ENCODE data around the gene ASPG.

DNA sequence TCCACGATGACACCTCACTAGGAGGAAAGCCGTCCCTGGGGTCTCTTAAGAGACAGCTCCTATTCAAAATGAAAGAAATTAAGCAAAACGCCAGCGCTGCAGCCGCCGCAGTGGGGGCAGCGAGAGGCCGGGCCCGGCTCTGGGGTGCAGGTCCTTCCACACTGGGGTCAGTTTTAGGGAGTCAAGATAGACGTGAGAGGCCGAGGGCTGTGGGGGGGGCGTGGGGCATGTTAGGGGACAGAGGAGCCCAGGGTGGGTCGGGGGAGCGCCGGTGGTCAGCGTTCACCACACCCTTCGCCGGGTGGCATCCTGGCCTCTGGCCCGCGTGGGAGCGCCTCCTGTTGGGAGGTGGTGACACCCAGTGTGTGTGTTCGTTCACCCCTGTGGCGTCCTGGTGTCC, 78.5 kb downstream of the ASPG start:
- TF ChIP-seq, protein P1, sequence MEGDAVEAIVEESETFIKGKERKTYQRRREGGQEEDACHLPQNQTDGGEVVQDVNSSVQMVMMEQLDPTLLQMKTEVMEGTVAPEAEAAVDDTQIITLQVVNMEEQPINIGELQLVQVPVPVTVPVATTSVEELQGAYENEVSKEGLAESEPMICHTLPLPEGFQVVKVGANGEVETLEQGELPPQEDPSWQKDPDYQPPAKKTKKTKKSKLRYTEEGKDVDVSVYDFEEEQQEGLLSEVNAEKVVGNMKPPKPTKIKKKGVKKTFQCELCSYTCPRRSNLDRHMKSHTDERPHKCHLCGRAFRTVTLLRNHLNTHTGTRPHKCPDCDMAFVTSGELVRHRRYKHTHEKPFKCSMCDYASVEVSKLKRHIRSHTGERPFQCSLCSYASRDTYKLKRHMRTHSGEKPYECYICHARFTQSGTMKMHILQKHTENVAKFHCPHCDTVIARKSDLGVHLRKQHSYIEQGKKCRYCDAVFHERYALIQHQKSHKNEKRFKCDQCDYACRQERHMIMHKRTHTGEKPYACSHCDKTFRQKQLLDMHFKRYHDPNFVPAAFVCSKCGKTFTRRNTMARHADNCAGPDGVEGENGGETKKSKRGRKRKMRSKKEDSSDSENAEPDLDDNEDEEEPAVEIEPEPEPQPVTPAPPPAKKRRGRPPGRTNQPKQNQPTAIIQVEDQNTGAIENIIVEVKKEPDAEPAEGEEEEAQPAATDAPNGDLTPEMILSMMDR (IDR thresholded peaks at IDR 0.05): no peak
- TF ChIP-seq, protein P2, sequence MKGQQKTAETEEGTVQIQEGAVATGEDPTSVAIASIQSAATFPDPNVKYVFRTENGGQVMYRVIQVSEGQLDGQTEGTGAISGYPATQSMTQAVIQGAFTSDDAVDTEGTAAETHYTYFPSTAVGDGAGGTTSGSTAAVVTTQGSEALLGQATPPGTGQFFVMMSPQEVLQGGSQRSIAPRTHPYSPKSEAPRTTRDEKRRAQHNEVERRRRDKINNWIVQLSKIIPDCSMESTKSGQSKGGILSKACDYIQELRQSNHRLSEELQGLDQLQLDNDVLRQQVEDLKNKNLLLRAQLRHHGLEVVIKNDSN (CRISPR knock-in tag; IDR thresholded peaks at IDR 0.05): no peak
- TF ChIP-seq, protein P3, sequence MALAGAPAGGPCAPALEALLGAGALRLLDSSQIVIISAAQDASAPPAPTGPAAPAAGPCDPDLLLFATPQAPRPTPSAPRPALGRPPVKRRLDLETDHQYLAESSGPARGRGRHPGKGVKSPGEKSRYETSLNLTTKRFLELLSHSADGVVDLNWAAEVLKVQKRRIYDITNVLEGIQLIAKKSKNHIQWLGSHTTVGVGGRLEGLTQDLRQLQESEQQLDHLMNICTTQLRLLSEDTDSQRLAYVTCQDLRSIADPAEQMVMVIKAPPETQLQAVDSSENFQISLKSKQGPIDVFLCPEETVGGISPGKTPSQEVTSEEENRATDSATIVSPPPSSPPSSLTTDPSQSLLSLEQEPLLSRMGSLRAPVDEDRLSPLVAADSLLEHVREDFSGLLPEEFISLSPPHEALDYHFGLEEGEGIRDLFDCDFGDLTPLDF (CRISPR knock-in tag; IDR thresholded peaks at IDR 0.05): no peak
- TF ChIP-seq ZBTB21 (CRISPR knock-in tag; IDR thresholded peaks at IDR 0.05; ENCODE audit: borderline replicate concordance): no peak
- no peak for TF ChIP-seq ELF4 (CRISPR knock-in tag; IDR thresholded peaks at IDR 0.05; ENCODE audit: low read depth)
- TF ChIP-seq HMGA2 (CRISPR knock-in tag; IDR thresholded peaks at IDR 0.05): no peak
- TF ChIP-seq ZNF219 (CRISPR knock-in tag; IDR thresholded peaks at IDR 0.05; ENCODE audit: borderline replicate concordance): no peak
- TF ChIP-seq NFE2L1 (CRISPR knock-in tag; IDR thresholded peaks at IDR 0.05): no peak
- TF ChIP-seq, protein P4, sequence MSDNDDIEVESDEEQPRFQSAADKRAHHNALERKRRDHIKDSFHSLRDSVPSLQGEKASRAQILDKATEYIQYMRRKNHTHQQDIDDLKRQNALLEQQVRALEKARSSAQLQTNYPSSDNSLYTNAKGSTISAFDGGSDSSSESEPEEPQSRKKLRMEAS (CRISPR knock-in tag; IDR thresholded peaks at IDR 0.05): no peak
- TF ChIP-seq ZNF263 (CRISPR knock-in tag; IDR thresholded peaks at IDR 0.05; ENCODE audit: low read depth): no peak
